Activated naive CD8-positive, alpha-beta T cell treated with anti-CD3 and anti-CD28 coated beads for 36 hours (primary cell): ENCODE results near the gene IZUMO4. TPM values are rescaled to one million over a fixed set of nuclear protein-coding genes. Genes with fewer than 3 reads are reported as not detected.
A peak's percentile ranks its signal among the peaks of the same experiment; 100 is the strongest.

Experiments
- DNase-seq: peaks from one replicate; pipeline ENCODE4 v3.0.0; 2021
- H3K27ac Mint-ChIP-seq: one replicate; pipeline ENCODE4 v1.8.0; 2022; ENCODE audit warnings: mild to moderate bottlenecking, moderate library complexity, mixed read lengths
- H3K27me3 Mint-ChIP-seq: one replicate; pipeline ENCODE4 v1.8.0; 2022; ENCODE audit warnings: mild to moderate bottlenecking, mixed read lengths
- H3K36me3 Mint-ChIP-seq: one replicate; pipeline ENCODE4 v1.8.0; 2021; ENCODE audit warnings: mild to moderate bottlenecking, mixed read lengths
- H3K4me1 Mint-ChIP-seq: one replicate; pipeline ENCODE4 v1.8.0; 2021; ENCODE audit warnings: mixed read lengths
- H3K4me3 Mint-ChIP-seq: one replicate; pipeline ENCODE4 v1.8.0; 2022; ENCODE audit warnings: mild to moderate bottlenecking, moderate library complexity, mixed read lengths
- H3K9me3 Mint-ChIP-seq: one replicate; pipeline ENCODE4 v1.8.0; 2022; ENCODE audit warnings: mixed read lengths
- total RNA-seq, 2 experiments: library from RNA; stranded (reverse); gene quantifications; one replicate each; pipeline ENCODE4 v1.2.3, GENCODE V29; 2021

The IZUMO4 gene
- total RNA-seq, 2 experiments from 2014 or later = 12.4 to 12.6 TPM

- Mint-ChIP-seq H3K36me3 (no peaks in the 10 kb centered on the region), H3K4me1 (peaks cover 49% of the 10 kb centered on the region), H3K4me3 (peak overlapping the region; percentile 68), H3K9me3 (no peaks in the 10 kb centered on the region), H3K27ac (peak overlapping the region; percentile 85), H3K27me3 (no peaks in the 10 kb centered on the region)
- no peak for DNase-seq
Measured at GRCh38 chr19:2055931-2056836, 40.5 kb upstream of the IZUMO4 start.

- Mint-ChIP-seq H3K27me3 (no peaks in the 10 kb centered on the region), H3K4me3 (peak overlapping the region; percentile 22)
Measured at GRCh38 chr19:2056837-2057192, 39.9 kb upstream of the IZUMO4 start.

GRCh38 chr19:2057484-2058469, 38.9 kb upstream of the IZUMO4 start:
- H3K27me3 Mint-ChIP-seq = no peaks in the 10 kb centered on the region
- H3K4me3 Mint-ChIP-seq = no peak overlapping the region
- H3K4me1 Mint-ChIP-seq = peaks cover 46% of the 10 kb centered on the region
- no peaks in the 10 kb centered on the region for H3K36me3 Mint-ChIP-seq
- DNase-seq = no peak
- peak overlapping the region; percentile 56 for H3K27ac Mint-ChIP-seq
- no peaks in the 10 kb centered on the region for H3K9me3 Mint-ChIP-seq

More at GRCh38 chr19:2056837-2057192, 39.9 kb upstream of the IZUMO4 start:
- Mint-ChIP-seq H3K27ac (peak overlapping the region; percentile 85), H3K9me3 (no peaks in the 10 kb centered on the region), H3K36me3 (no peaks in the 10 kb centered on the region), H3K4me1 (peaks cover 45% of the 10 kb centered on the region)
- DNase-seq = no peak

GRCh38 chr19:2058570-2059421, 37.9 kb upstream of the IZUMO4 start:
- Mint-ChIP-seq H3K4me3 (peak overlapping the region; percentile 29), H3K4me1 (peaks cover 47% of the 10 kb centered on the region)

GRCh38 chr19:2059422-2060201, 37.1 kb upstream of the IZUMO4 start:
- Mint-ChIP-seq H3K9me3 (no peaks in the 10 kb centered on the region), H3K27ac (peak overlapping the region; percentile 98), H3K27me3 (no peaks in the 10 kb centered on the region), H3K36me3 (no peaks in the 10 kb centered on the region), H3K4me1 (peaks cover 45% of the 10 kb centered on the region), H3K4me3 (peak overlapping the region; percentile 91)
- DNase-seq = no peak

More at GRCh38 chr19:2058570-2059421, 37.9 kb upstream of the IZUMO4 start:
- Mint-ChIP-seq H3K27ac (peak overlapping the region; percentile 42), H3K27me3 (no peaks in the 10 kb centered on the region), H3K36me3 (no peaks in the 10 kb centered on the region), H3K9me3 (no peaks in the 10 kb centered on the region)
- DNase-seq = no peak

GRCh38 chr19:2060884-2061494, 35.7 kb upstream of the IZUMO4 start:
- Mint-ChIP-seq H3K27me3 (no peaks in the 10 kb centered on the region), H3K4me1 (peaks cover 35% of the 10 kb centered on the region), H3K27ac (peak overlapping the region; percentile 98), H3K4me3 (peak overlapping the region; percentile 91), H3K36me3 (no peaks in the 10 kb centered on the region), H3K9me3 (no peaks in the 10 kb centered on the region)
- no peak for DNase-seq

GRCh38 chr19:2061495-2062388, 35.0 kb upstream of the IZUMO4 start:
- no peaks in the 10 kb centered on the region for H3K9me3 Mint-ChIP-seq

GRCh38 chr19:2062389-2062729, 34.4 kb upstream of the IZUMO4 start:
- Mint-ChIP-seq H3K36me3 (no peaks in the 10 kb centered on the region), H3K27ac (peak overlapping the region; percentile 95), H3K4me3 (peak overlapping the region; percentile 88), H3K9me3 (no peaks in the 10 kb centered on the region), H3K27me3 (no peaks in the 10 kb centered on the region), H3K4me1 (peaks cover 25% of the 10 kb centered on the region)
- no peak for DNase-seq

More at GRCh38 chr19:2061495-2062388, 35.0 kb upstream of the IZUMO4 start:
- Mint-ChIP-seq H3K27ac (peak overlapping the region; percentile 95), H3K4me1 (peaks cover 30% of the 10 kb centered on the region), H3K36me3 (no peaks in the 10 kb centered on the region), H3K27me3 (no peaks in the 10 kb centered on the region), H3K4me3 (peak overlapping the region; percentile 88)
- peak; percentile 100 for DNase-seq

- Mint-ChIP-seq H3K4me1 (peaks cover 25% of the 10 kb centered on the region), H3K27ac (peak overlapping the region; percentile 39), H3K9me3 (no peaks in the 10 kb centered on the region), H3K4me3 (peak overlapping the region; percentile 88), H3K36me3 (no peaks in the 10 kb centered on the region), H3K27me3 (no peaks in the 10 kb centered on the region)
- DNase-seq = no peak
Measured at GRCh38 chr19:2062770-2063169, 33.9 kb upstream of the IZUMO4 start.

- no peaks in the 10 kb centered on the region for H3K27me3 Mint-ChIP-seq
- no peak for DNase-seq
- no peaks in the 10 kb centered on the region for H3K9me3 Mint-ChIP-seq
- no peak overlapping the region for H3K4me3 Mint-ChIP-seq
- H3K36me3 Mint-ChIP-seq = no peaks in the 10 kb centered on the region
- no peak overlapping the region for H3K27ac Mint-ChIP-seq
- H3K4me1 Mint-ChIP-seq = peaks cover 22% of the 10 kb centered on the region
Measured at GRCh38 chr19:2063824-2064223, 32.9 kb upstream of the IZUMO4 start.

- Mint-ChIP-seq H3K36me3 (no peaks in the 10 kb centered on the region), H3K27ac (no peak overlapping the region), H3K4me3 (no peak overlapping the region), H3K4me1 (peaks cover 19% of the 10 kb centered on the region), H3K27me3 (no peaks in the 10 kb centered on the region), H3K9me3 (no peaks in the 10 kb centered on the region)
- no peak for DNase-seq
Measured at GRCh38 chr19:2064395-2064787, 32.3 kb upstream of the IZUMO4 start.

- Mint-ChIP-seq H3K9me3 (no peaks in the 10 kb centered on the region), H3K27me3 (no peaks in the 10 kb centered on the region), H3K36me3 (peaks cover 5% of the 10 kb centered on the region), H3K4me3 (no peak overlapping the region), H3K4me1 (peaks cover 19% of the 10 kb centered on the region), H3K27ac (no peak overlapping the region)
- no peak for DNase-seq
Measured at GRCh38 chr19:2064788-2065524, 31.8 kb upstream of the IZUMO4 start.
